Neural cell (in vitro differentiated cells): ENCODE measurements around the gene TATDN2.

ENCODE experiments used
- CTCF ChIP-seq: fragments of 450-650 bp; IDR thresholded peaks from 2 replicates; pipeline ENCODE4 v1.5.1; 2014; ENCODE audit warnings: antibody characterized with exemption, mild to moderate bottlenecking, moderate library complexity; ENCODE audit not compliant: poor library complexity, severe bottlenecking
- EP300 ChIP-seq: fragments of 450-650 bp; conservative IDR thresholded peaks from 2 replicates; pipeline ENCODE4 v1.6.1; 2014; ENCODE audit warnings: antibody characterized with exemption, mild to moderate bottlenecking, moderate library complexity; ENCODE audit not compliant: poor library complexity, severe bottlenecking
- POLR2AphosphoS5 ChIP-seq: IDR thresholded peaks from 2 replicates; pipeline ENCODE4 v1.6.1; 2012
- TAF1 ChIP-seq: IDR thresholded peaks from 2 replicates; pipeline ENCODE4 v1.6.1; 2012; ENCODE audit warnings: low read depth
- TF ChIP-seq, protein P1 (sequence below): IDR thresholded peaks from 2 replicates; pipeline ENCODE4 v1.6.1; 2012; ENCODE audit warnings: borderline replicate concordance

GRCh38 chr3:10274601-10275000 is 26.3 kb downstream of the TATDN2 start:
- TF ChIP-seq POLR2AphosphoS5 (no peak), CTCF (no peak), EP300 (no peak), TAF1 (no peak)
- TF ChIP-seq, protein P1, sequence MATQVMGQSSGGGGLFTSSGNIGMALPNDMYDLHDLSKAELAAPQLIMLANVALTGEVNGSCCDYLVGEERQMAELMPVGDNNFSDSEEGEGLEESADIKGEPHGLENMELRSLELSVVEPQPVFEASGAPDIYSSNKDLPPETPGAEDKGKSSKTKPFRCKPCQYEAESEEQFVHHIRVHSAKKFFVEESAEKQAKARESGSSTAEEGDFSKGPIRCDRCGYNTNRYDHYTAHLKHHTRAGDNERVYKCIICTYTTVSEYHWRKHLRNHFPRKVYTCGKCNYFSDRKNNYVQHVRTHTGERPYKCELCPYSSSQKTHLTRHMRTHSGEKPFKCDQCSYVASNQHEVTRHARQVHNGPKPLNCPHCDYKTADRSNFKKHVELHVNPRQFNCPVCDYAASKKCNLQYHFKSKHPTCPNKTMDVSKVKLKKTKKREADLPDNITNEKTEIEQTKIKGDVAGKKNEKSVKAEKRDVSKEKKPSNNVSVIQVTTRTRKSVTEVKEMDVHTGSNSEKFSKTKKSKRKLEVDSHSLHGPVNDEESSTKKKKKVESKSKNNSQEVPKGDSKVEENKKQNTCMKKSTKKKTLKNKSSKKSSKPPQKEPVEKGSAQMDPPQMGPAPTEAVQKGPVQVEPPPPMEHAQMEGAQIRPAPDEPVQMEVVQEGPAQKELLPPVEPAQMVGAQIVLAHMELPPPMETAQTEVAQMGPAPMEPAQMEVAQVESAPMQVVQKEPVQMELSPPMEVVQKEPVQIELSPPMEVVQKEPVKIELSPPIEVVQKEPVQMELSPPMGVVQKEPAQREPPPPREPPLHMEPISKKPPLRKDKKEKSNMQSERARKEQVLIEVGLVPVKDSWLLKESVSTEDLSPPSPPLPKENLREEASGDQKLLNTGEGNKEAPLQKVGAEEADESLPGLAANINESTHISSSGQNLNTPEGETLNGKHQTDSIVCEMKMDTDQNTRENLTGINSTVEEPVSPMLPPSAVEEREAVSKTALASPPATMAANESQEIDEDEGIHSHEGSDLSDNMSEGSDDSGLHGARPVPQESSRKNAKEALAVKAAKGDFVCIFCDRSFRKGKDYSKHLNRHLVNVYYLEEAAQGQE = no peak
